Osteoblast (primary cell): Measurements from ENCODE around the gene PLEKHO2. TPM values are rescaled to one million over a fixed set of nuclear protein-coding genes. Genes with fewer than 3 reads are reported as not detected.

Source experiments
- DNase-seq: peaks from one replicate; pipeline ENCODE4 v3.0.0; 2011; ENCODE audit warnings: low spot score, mixed read lengths; ENCODE audit not compliant: insufficient read length; ENCODE audit errors: missing footprints
- H2AFZ ChIP-seq: 2 replicates; pipeline ENCODE4 v1.6.0; 2011; ENCODE audit warnings: mild to moderate bottlenecking, low read length
- H3K27ac ChIP-seq: 2 replicates; pipeline ENCODE4 v1.5.1; 2011; ENCODE audit warnings: mild to moderate bottlenecking, low read depth, low read length, moderate library complexity
- H3K27me3 ChIP-seq: 2 replicates; pipeline ENCODE4 v1.6.0; 2012; ENCODE audit warnings: mild to moderate bottlenecking, control low read depth, inconsistent platforms, low read length, moderate library complexity; ENCODE audit not compliant: insufficient read depth
- H3K36me3 ChIP-seq: 2 replicates; pipeline ENCODE4 v1.5.1; 2011; ENCODE audit warnings: mild to moderate bottlenecking, low read length, control low read depth, moderate library complexity; ENCODE audit not compliant: insufficient read depth
- H3K4me1 ChIP-seq: 2 replicates; pipeline ENCODE4 v1.5.1; 2011; ENCODE audit warnings: mild to moderate bottlenecking, low read length, control low read depth, moderate library complexity; ENCODE audit not compliant: insufficient read depth
- H3K4me2 ChIP-seq: 2 replicates; pipeline ENCODE4 v1.6.0; 2011; ENCODE audit warnings: mild to moderate bottlenecking, low read length; ENCODE audit not compliant: insufficient read depth
- H3K4me3 ChIP-seq: fragments of 200-600 bp; sonication (generic); 3 replicates; pipeline ENCODE4 v1.5.1; 2012; ENCODE audit warnings: mild to moderate bottlenecking, low read length, inconsistent platforms; ENCODE audit not compliant: insufficient read depth
- H3K79me2 ChIP-seq: 2 replicates; pipeline ENCODE4 v1.6.0; 2012; ENCODE audit warnings: mild to moderate bottlenecking, low read length, control low read depth, inconsistent platforms; ENCODE audit not compliant: insufficient read depth
- H3K9me3 ChIP-seq: 2 replicates; pipeline ENCODE4 v1.5.1; 2011; ENCODE audit warnings: low read depth, low read length, control low read depth
- H4K20me1 ChIP-seq: 2 replicates; pipeline ENCODE4 v1.6.0; 2012; ENCODE audit warnings: mild to moderate bottlenecking, low read length, control low read depth; ENCODE audit not compliant: insufficient read depth
- total RNA-seq: library from RNA; depleted of rRNA; stranded (reverse); fragments of >200 nt; gene quantifications from 2 replicates; pipeline ENCODE4 v1.2.3, GENCODE V29; 2012
- TF ChIP-seq, protein P1 (sequence below): IDR thresholded peaks from 2 replicates; pipeline ENCODE4 v1.5.1; 2011; ENCODE audit warnings: mild to moderate bottlenecking, low read depth, low read length, moderate library complexity; ENCODE audit errors: extremely low read depth

PLEKHO2 gene
- total RNA-seq, 1 donor = 41.6 TPM

GRCh38 chr15:64842986-64843561, 1.4 kb downstream of the PLEKHO2 start:
- Histone ChIP-seq H3K4me1 (peaks cover 39% of the 10 kb centered on the region), H3K36me3 (no peaks in the 10 kb centered on the region)

DNA sequence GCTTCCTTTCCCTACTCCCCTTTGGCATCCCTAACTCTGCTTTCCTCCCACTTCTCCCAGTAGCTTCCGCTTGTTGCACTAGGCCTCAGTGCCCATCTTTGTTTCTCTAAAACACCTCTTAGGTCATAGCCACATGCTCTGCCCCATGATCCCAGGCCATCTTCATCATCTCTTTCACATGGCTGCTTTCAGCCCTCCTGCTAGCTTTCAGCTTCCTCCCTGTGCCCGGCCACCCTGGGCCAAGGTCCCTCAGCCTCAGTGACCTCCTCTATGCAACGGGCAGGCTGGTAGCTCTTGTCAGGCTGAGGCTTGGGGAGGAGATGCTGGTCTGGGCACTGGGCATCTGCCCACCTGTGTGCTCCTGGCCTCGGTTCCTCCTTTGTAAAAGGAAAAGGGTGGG, 2.3 kb downstream of the PLEKHO2 start:
- H3K79me2 ChIP-seq = peaks cover 73% of the 10 kb centered on the region
- H3K4me3 ChIP-seq = peak overlapping the region; percentile 58
- H3K36me3 ChIP-seq = peaks cover 9% of the 10 kb centered on the region
- TF ChIP-seq, protein P1, sequence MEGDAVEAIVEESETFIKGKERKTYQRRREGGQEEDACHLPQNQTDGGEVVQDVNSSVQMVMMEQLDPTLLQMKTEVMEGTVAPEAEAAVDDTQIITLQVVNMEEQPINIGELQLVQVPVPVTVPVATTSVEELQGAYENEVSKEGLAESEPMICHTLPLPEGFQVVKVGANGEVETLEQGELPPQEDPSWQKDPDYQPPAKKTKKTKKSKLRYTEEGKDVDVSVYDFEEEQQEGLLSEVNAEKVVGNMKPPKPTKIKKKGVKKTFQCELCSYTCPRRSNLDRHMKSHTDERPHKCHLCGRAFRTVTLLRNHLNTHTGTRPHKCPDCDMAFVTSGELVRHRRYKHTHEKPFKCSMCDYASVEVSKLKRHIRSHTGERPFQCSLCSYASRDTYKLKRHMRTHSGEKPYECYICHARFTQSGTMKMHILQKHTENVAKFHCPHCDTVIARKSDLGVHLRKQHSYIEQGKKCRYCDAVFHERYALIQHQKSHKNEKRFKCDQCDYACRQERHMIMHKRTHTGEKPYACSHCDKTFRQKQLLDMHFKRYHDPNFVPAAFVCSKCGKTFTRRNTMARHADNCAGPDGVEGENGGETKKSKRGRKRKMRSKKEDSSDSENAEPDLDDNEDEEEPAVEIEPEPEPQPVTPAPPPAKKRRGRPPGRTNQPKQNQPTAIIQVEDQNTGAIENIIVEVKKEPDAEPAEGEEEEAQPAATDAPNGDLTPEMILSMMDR = no peak
- H3K4me1 ChIP-seq = peaks cover 39% of the 10 kb centered on the region
- H3K4me2 ChIP-seq = peak overlapping the region; percentile 98
- no peak for DNase-seq
- peak overlapping the region; percentile 15 for H3K27ac ChIP-seq
- no peak overlapping the region for H2AFZ ChIP-seq
- no peaks in the 10 kb centered on the region for H3K27me3 ChIP-seq
- H4K20me1 ChIP-seq = peaks cover 41% of the 10 kb centered on the region
- no peaks in the 10 kb centered on the region for H3K9me3 ChIP-seq

More at GRCh38 chr15:64842986-64843561, 1.4 kb downstream of the PLEKHO2 start:
- peaks cover 37% of the 10 kb centered on the region for H4K20me1 ChIP-seq
- no peaks in the 10 kb centered on the region for H3K27me3 ChIP-seq
- H3K79me2 ChIP-seq = peaks cover 64% of the 10 kb centered on the region
- peak overlapping the region; percentile 98 for H3K4me2 ChIP-seq
- H2AFZ ChIP-seq = peak overlapping the region; percentile 62
- peak overlapping the region; percentile 78 for H3K27ac ChIP-seq
- H3K9me3 ChIP-seq = no peaks in the 10 kb centered on the region
- peak; percentile 97 for DNase-seq
- H3K4me3 ChIP-seq = peak overlapping the region; percentile 97
- TF ChIP-seq, protein P1 = no peak

DNA sequence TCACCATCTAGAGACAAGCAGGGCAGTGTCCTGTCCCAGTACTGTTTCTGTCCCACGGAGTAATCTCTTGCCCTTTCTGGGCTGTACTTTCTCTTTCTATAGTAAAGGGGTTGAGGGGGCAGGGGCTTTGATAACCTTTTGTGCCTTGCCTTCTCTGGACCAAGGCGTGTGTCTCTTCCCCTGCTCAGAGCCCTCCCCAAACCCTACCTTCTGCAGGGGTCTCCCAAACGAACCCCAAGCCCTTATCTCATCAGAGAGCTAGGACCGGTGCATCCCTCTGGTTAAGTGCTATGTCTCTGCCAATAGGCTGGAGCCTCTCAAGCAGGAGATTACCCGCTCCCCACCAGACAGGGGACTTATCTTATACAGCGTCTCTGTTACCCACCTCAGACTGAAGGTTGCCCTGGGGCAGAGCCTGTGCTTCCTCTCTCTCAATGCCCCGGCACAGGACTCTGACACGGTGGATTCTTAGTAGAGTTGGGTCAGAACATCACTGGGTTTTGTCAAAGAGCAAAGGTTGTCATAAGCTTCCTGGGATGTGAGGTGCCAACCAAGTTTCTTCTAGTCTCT, 2.9 kb downstream of the PLEKHO2 start:
- H3K79me2 ChIP-seq = peaks cover 76% of the 10 kb centered on the region
- H3K27me3 ChIP-seq = no peaks in the 10 kb centered on the region
- H3K4me3 ChIP-seq = peak overlapping the region; percentile 58
- peaks cover 10% of the 10 kb centered on the region for H3K36me3 ChIP-seq
- TF ChIP-seq, protein P1 = no peak
- H2AFZ ChIP-seq = no peak overlapping the region
- H3K9me3 ChIP-seq = no peaks in the 10 kb centered on the region
- peaks cover 41% of the 10 kb centered on the region for H4K20me1 ChIP-seq
- peak overlapping the region; percentile 53 for H3K27ac ChIP-seq
- peak overlapping the region; percentile 98 for H3K4me2 ChIP-seq
- no peak for DNase-seq
- H3K4me1 ChIP-seq = peaks cover 39% of the 10 kb centered on the region

DNA sequence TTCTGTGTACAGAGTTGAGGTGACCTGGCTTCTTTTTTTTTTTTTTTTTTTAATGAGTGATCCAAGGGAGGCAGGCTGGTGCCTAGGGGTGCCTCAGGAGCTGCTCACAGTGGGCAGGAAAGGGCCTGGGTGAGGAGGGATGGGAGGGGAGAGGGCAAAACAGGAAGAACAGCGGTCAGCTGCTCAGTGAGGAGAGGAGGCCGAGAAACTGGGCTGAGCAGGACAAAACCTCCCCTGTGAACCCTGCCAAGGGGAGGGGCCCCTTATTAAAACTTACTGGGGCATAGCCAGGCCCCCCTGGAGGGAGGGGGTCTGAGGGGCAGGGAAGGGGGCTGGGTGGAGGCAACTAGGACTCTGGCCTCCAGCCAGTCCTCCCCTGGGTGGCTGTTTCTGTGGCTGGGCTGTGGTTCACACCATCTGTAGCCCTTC, 3.5 kb downstream of the PLEKHO2 start:
- Histone ChIP-seq H3K27me3 (no peaks in the 10 kb centered on the region), H3K4me2 (peak overlapping the region; percentile 98), H2AFZ (no peak overlapping the region), H3K27ac (peak overlapping the region; percentile 53), H3K36me3 (peaks cover 16% of the 10 kb centered on the region), H3K79me2 (peaks cover 80% of the 10 kb centered on the region), H3K9me3 (no peaks in the 10 kb centered on the region), H3K4me3 (peak overlapping the region; percentile 58), H3K4me1 (peaks cover 39% of the 10 kb centered on the region), H4K20me1 (peaks cover 41% of the 10 kb centered on the region)
- TF ChIP-seq, protein P1 = no peak
- no peak for DNase-seq
